AG04450 (cell line): ENCODE results near the gene PRR14. TPM values are rescaled to one million over a fixed set of nuclear protein-coding genes. Genes with fewer than 3 reads are reported as not detected.
"Not testable (repeated sequence)": the region's sequence is repeated elsewhere in the genome, so short reads cannot be mapped to it uniquely, and the experiment has no call there.

Experiments used
- CTCF ChIA-PET: fragments of 300-600, 350-600 bp; formaldehyde crosslinking; extraction: SDS; loops from one replicate; lab custom pipeline; 2022; ENCODE audit warnings: antibody characterized with exemption, inconsistent platforms; lab: Charles Lee
- POLR2A ChIA-PET: fragments of 350-600 bp; formaldehyde crosslinking; extraction: SDS; loops from one replicate; lab custom pipeline; 2021; ENCODE audit warnings: antibody characterized with exemption, inconsistent platforms; lab: Yijun Ruan, JAX
- DNase-seq: peaks from one replicate; pipeline ENCODE4 v3.0.0-alpha.2; 2011; ENCODE audit warnings: low read depth, low spot score
- H3K27ac ChIP-seq: one replicate; pipeline ENCODE4 v1.5.1; 2012; ENCODE audit warnings: low read depth, low read length, control low read depth
- H3K27me3 ChIP-seq: one replicate; pipeline ENCODE4 v1.6.0; 2012; ENCODE audit warnings: low read length; ENCODE audit not compliant: control insufficient read depth, insufficient read depth
- H3K4me3 ChIP-seq: 2 replicates; pipeline ENCODE4 v1.5.1; 2011; ENCODE audit warnings: mild to moderate bottlenecking, low read depth, low read length, control low read depth
- H3K9me3 ChIP-seq: 2 replicates; pipeline ENCODE4 v1.5.1; 2012; ENCODE audit warnings: low read length; ENCODE audit not compliant: control insufficient read depth, insufficient read depth
- polyA plus RNA-seq: library from polyadenylated mRNA; depleted of rRNA; stranded (reverse); fragments of >200 nt; gene quantifications from 2 replicates; pipeline ENCODE4 v1.2.3, GENCODE V29; 2011
- TF ChIP-seq, protein P1 (sequence below): IDR thresholded peaks from 2 replicates; pipeline ENCODE4 v1.5.1; 2011; ENCODE audit warnings: low read depth, low read length, control low read depth, inconsistent platforms

PRR14 gene
- polyA plus RNA-seq, 1 experiment, result 4.9 TPM

- H3K9me3 ChIP-seq, result no peaks in the 10 kb centered on the region; the same call in 1 of the 2 replicates
- POLR2A ChIA-PET, result interaction anchor here (0.6 kb wide), 1 partner anchor 150 kb away, joined by 4 read pairs; no protein-coding TSS in a partner anchor
- no peak overlapping the region for H3K27ac ChIP-seq
- DNase-seq, result no peak
- no peaks in the 10 kb centered on the region for H3K27me3 ChIP-seq
- CTCF ChIA-PET, result interaction anchor here (1.2 to 2.2 kb wide), 4 partner anchors 11 to 37 kb away, joined by 3 to 6 read pairs (median 4); partner anchors contain the start of gene FBRS
- H3K4me3 ChIP-seq, result no peak overlapping the region
- TF ChIP-seq, protein P1, sequence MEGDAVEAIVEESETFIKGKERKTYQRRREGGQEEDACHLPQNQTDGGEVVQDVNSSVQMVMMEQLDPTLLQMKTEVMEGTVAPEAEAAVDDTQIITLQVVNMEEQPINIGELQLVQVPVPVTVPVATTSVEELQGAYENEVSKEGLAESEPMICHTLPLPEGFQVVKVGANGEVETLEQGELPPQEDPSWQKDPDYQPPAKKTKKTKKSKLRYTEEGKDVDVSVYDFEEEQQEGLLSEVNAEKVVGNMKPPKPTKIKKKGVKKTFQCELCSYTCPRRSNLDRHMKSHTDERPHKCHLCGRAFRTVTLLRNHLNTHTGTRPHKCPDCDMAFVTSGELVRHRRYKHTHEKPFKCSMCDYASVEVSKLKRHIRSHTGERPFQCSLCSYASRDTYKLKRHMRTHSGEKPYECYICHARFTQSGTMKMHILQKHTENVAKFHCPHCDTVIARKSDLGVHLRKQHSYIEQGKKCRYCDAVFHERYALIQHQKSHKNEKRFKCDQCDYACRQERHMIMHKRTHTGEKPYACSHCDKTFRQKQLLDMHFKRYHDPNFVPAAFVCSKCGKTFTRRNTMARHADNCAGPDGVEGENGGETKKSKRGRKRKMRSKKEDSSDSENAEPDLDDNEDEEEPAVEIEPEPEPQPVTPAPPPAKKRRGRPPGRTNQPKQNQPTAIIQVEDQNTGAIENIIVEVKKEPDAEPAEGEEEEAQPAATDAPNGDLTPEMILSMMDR, result no peak
These were observed 44.4 kb downstream of the PRR14 start for GRCh38 chr16:30694926-30695693.

- POLR2A ChIA-PET, result interaction anchor here (1.3 to 1.6 kb wide), 2 partner anchors 38 to 138 kb away, joined by 4 to 5 read pairs; partner anchors contain the start of gene ZNF764
- DNase-seq, result not testable (repeated sequence)
These were observed 45.9 kb downstream of the PRR14 start for GRCh38 chr16:30696646-30697045.

DNA sequence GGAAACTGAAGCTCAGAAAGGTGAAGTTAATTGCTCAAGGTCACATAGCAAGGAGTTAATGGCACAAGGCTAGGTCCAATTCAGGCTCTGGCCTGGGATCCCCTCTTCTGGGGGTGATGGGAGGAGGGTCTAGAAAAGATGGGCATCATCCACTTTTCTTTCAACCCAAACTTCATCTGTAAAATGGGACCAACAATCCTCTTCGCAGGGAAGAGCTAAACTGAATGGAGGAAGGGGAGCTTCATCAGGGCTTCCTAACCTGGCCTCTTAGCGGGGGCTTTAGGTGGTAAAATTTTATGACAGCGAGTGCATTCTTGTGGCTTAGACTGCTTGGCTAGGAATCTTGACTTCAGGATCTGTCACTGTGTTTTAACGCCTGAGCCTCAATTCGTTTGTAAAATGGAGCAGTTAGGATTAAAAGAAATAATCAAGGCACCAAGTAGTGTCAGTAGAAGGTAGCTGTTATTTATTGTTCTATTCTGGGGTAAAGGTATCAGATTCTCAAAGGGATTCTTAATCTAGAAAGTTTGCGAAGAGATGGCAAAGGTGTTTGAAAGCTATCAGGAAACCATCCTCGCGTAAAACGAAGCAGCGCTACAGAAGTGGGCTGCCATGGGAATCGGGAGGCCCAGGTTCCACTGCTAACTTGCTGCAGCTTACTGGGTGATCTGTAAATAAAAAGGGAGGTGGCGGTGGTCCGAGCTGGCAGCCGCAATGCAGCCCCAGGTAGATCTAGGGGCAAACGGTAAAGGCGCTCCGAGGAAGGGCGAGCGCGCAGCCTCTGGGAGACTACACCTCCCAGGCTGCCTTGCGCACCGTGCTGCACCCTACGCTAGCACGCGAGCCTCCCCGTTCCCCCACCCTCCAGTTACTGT lies 46.7 kb downstream of the PRR14 start:
- TF ChIP-seq, protein P1, result no peak
- ChIA-PET CTCF (interaction anchor here (0.6 to 2.0 kb wide), 6 partner anchors 38 to 268 kb away, joined by 3 to 5 read pairs (median 4); partner anchors contain the start of genes DCTPP1, FBRS and PRR14), POLR2A (interaction anchor here (1.3 to 1.6 kb wide), 2 partner anchors 39 to 139 kb away, joined by 4 to 5 read pairs; partner anchors contain the start of gene ZNF764)
- Histone ChIP-seq H3K9me3 (no peaks in the 10 kb centered on the region; the same call in 1 of the 2 replicates), H3K27ac (peak overlapping the region; percentile 100), H3K4me3 (peak overlapping the region; percentile 93), H3K27me3 (no peaks in the 10 kb centered on the region)
- no peak for DNase-seq

More at GRCh38 chr16:30696646-30697045, 45.9 kb downstream of the PRR14 start:
- CTCF ChIA-PET, result interaction anchor here (0.8 to 2.0 kb wide), 5 partner anchors 37 to 267 kb away, joined by 3 to 5 read pairs (median 4); partner anchors contain the start of genes DCTPP1, FBRS and PRR14
- not testable (repeated sequence) for H3K27me3 ChIP-seq, H3K4me3 ChIP-seq, H3K9me3 ChIP-seq, H3K27ac ChIP-seq

- Histone ChIP-seq H3K27me3 (no peaks in the 10 kb centered on the region), H3K27ac (peak overlapping the region; percentile 100), H3K4me3 (peak overlapping the region; percentile 93), H3K9me3 (no peaks in the 10 kb centered on the region; the same call in 1 of the 2 replicates)
- peak; percentile 95 for DNase-seq
- POLR2A ChIA-PET, result interaction anchor here (1.3 to 1.6 kb wide), 2 partner anchors 39 to 140 kb away, joined by 4 to 5 read pairs; partner anchors contain the start of gene ZNF764
- TF ChIP-seq, protein P1, result no peak
- CTCF ChIA-PET, result interaction anchor here (0.6 kb wide), 1 partner anchor 249 kb away, joined by 5 read pairs; no protein-coding TSS in a partner anchor
These were observed 47.5 kb downstream of the PRR14 start for GRCh38 chr16:30698139-30698815.
